GM18909 (cell line): ENCODE data around the gene ACTN2.

Experiments
- ATAC-seq: cut with Tn5 transposase; IDR thresholded peaks from one replicate; pipeline ENCODE4 v1.9.1; 2021; ENCODE audit warnings: mild to moderate bottlenecking; ENCODE audit not compliant: unreplicated experiment, poor library complexity

Gene ACTN2

GRCh38 chr1:236734141-236734765, 48.0 kb downstream of the ACTN2 start:
- no peak for ATAC-seq

GRCh38 chr1:236736761-236737160, 50.5 kb downstream of the ACTN2 start:
- ATAC-seq: no peak

GRCh38 chr1:236741753-236742152, 55.5 kb downstream of the ACTN2 start:
- no peak for ATAC-seq

GRCh38 chr1:236742421-236743160, 56.3 kb downstream of the ACTN2 start:
- ATAC-seq: no peak

- no peak for ATAC-seq
Measured at GRCh38 chr1:236744533-236744932, 58.2 kb downstream of the ACTN2 start.

GRCh38 chr1:236746785-236747184, 60.5 kb downstream of the ACTN2 start:
- ATAC-seq: no peak

- no peak for ATAC-seq
Measured at GRCh38 chr1:236747311-236747985, 61.1 kb downstream of the ACTN2 start.

GRCh38 chr1:236748268-236748870, 62.1 kb downstream of the ACTN2 start:
- ATAC-seq: no peak

- ATAC-seq: no peak
Measured at GRCh38 chr1:236750928-236751327, 64.6 kb downstream of the ACTN2 start.

GRCh38 chr1:236751385-236751784, 65.1 kb downstream of the ACTN2 start:
- no peak for ATAC-seq

GRCh38 chr1:236751935-236752334, 65.6 kb downstream of the ACTN2 start:
- no peak for ATAC-seq

- ATAC-seq: no peak
Measured at GRCh38 chr1:236753516-236753915, 67.2 kb downstream of the ACTN2 start.

- no peak for ATAC-seq
Measured at GRCh38 chr1:236753964-236754363, 67.7 kb downstream of the ACTN2 start.

GRCh38 chr1:236754525-236755210, 68.4 kb downstream of the ACTN2 start:
- no peak for ATAC-seq

GRCh38 chr1:236757640-236758039, 71.3 kb downstream of the ACTN2 start:
- no peak for ATAC-seq

GRCh38 chr1:236759252-236759859, 73.1 kb downstream of the ACTN2 start:
- peak; percentile 74 for ATAC-seq

GRCh38 chr1:236760480-236760879, 74.2 kb downstream of the ACTN2 start:
- ATAC-seq: no peak

GRCh38 chr1:236760986-236761385, 74.7 kb downstream of the ACTN2 start:
- ATAC-seq: no peak

- no peak for ATAC-seq
Measured at GRCh38 chr1:236761397-236762132, 75.3 kb downstream of the ACTN2 start.
